Endothelial cell of umbilical vein (primary cell): ENCODE data around the gene SPTLC3. TPM values are rescaled to one million over a fixed set of nuclear protein-coding genes. Genes with fewer than 3 reads are reported as not detected.

Experiments used
- BruUV-seq: library from RNA; stranded (reverse); fragments of 400-500 nt; replicated peaks from 2 replicates; lab custom pipeline; 2021; lab: Mats Ljungman, UMichigan
- CTCF ChIA-PET: fragments of 300-600, 350-600 bp; sonication (Branson Sonifier 250); formaldehyde crosslinking; loops from one replicate; lab custom pipeline; 2021; ENCODE audit warnings: antibody characterized with exemption, inconsistent platforms; lab: Charles Lee
- POLR2A ChIA-PET: fragments of 300-600, 350-600 bp; sonication (Branson Sonifier 250); formaldehyde crosslinking; loops from one replicate; lab custom pipeline; 2021; ENCODE audit warnings: antibody characterized with exemption, inconsistent platforms; lab: Charles Lee
- DNase-seq: peaks from one replicate; pipeline ENCODE4 v3.0.0-alpha.2; 2011; ENCODE audit warnings: low read depth, low spot score
- FAIRE-seq: peaks from 2 replicates; lab custom pipeline; 2011; peaks lifted over from hg19 to GRCh38; lab: Jason Lieb, UNC
- H2AFZ ChIP-seq: 2 replicates; pipeline ENCODE4 v1.6.0; 2012; ENCODE audit warnings: low read depth, low read length, control low read depth, inconsistent platforms
- H3K27ac ChIP-seq: 2 replicates; pipeline ENCODE4 v1.5.1; 2011; ENCODE audit warnings: low read depth, mild to moderate bottlenecking, control low read depth, low read length, moderate library complexity; ENCODE audit not compliant: insufficient read depth
- H3K27me3 ChIP-seq, 2 experiments: 2 replicates each; pipeline versions ENCODE4 v1.6.0 to v1.6.1; 2011; ENCODE audit warnings: low read length in 2 of 2, mixed read lengths in 1 of 2; ENCODE audit not compliant: control insufficient read depth in 2 of 2, insufficient read depth in 2 of 2
- H3K36me3 ChIP-seq, 2 experiments: 2 replicates in 1 of 2; 3 replicates in 1 of 2; pipeline ENCODE4 v1.5.1; 2011; ENCODE audit warnings: low read length in 2 of 2, mild to moderate bottlenecking in 1 of 2, moderate library complexity in 1 of 2; ENCODE audit not compliant: control insufficient read depth in 2 of 2, insufficient read depth in 2 of 2; ENCODE audit errors: extremely low read depth in 1 of 2
- H3K4me1 ChIP-seq: 3 replicates; pipeline ENCODE4 v1.5.1; 2011; ENCODE audit warnings: mild to moderate bottlenecking, low read length; ENCODE audit not compliant: control insufficient read depth, insufficient read depth; ENCODE audit errors: extremely low read depth
- H3K4me2 ChIP-seq: 2 replicates; pipeline ENCODE4 v1.6.1; 2011; ENCODE audit warnings: low read length, control low read depth, mixed read lengths; ENCODE audit not compliant: insufficient read depth
- H3K4me3 ChIP-seq, 3 experiments: fragments of 200-600 bp in 1 of 3; sonication (generic), shearing (Covaris generic) in 1 of 3; replicated peaks in 1 of 3; 2 replicates each; pipeline ENCODE4 v1.5.1; 2011 to 2016; ENCODE audit warnings: control low read depth in 3 of 3, low read length in 3 of 3, mild to moderate bottlenecking in 2 of 3, inconsistent platforms in 1 of 3, low read depth in 1 of 3, moderate library complexity in 1 of 3; ENCODE audit not compliant: insufficient read depth in 1 of 3
- H3K79me2 ChIP-seq: 2 replicates; pipeline ENCODE4 v1.6.0; 2012; ENCODE audit warnings: low read length, inconsistent platforms; ENCODE audit not compliant: control insufficient read depth, insufficient read depth
- H3K9ac ChIP-seq: replicated peaks from 2 replicates; pipeline ENCODE3; 2011; ENCODE audit warnings: low read length, control low read depth; ENCODE audit not compliant: insufficient read depth; ENCODE audit errors: extremely low read depth
- H3K9me1 ChIP-seq: replicated peaks from 3 replicates; pipeline ENCODE4 v1.6.0; 2011; ENCODE audit warnings: mild to moderate bottlenecking, low read length; ENCODE audit not compliant: control insufficient read depth, insufficient read depth; ENCODE audit errors: extremely low read depth
- H3K9me3 ChIP-seq: replicated peaks from 2 replicates; pipeline ENCODE4 v1.5.1; 2012; ENCODE audit warnings: low read length, inconsistent platforms; ENCODE audit not compliant: control insufficient read depth, insufficient read depth
- H4K20me1 ChIP-seq: replicated peaks from 2 replicates; pipeline ENCODE3; 2011; ENCODE audit warnings: mild to moderate bottlenecking, low read length; ENCODE audit not compliant: control insufficient read depth, insufficient read depth; ENCODE audit errors: extremely low read depth
- CTCF ChIP-seq, 2 donors: IDR thresholded peaks; 1 replicate in 1 of 2; 2 replicates in 1 of 2; pipeline ENCODE4 v1.5.1; 2011; ENCODE audit warnings: low read length in 2 of 2, mild to moderate bottlenecking in 2 of 2, moderate library complexity in 2 of 2, control low read depth in 1 of 2, inconsistent platforms in 1 of 2, low read depth in 1 of 2; ENCODE audit not compliant: insufficient read depth in 1 of 2; ENCODE audit errors: extremely low read depth in 1 of 2
- EZH2 ChIP-seq: IDR thresholded peaks from 2 replicates; pipeline ENCODE4 v1.6.1; 2012; ENCODE audit warnings: borderline replicate concordance, low read depth, mild to moderate bottlenecking, moderate library complexity, low read length, inconsistent platforms; ENCODE audit not compliant: severe bottlenecking
- FOS ChIP-seq: IDR thresholded peaks from 2 replicates; pipeline ENCODE4 v1.6.1; 2011; ENCODE audit warnings: mild to moderate bottlenecking, low read length, moderate library complexity, borderline replicate concordance; ENCODE audit not compliant: insufficient read depth
- GATA2 ChIP-seq: IDR thresholded peaks from 2 replicates; pipeline ENCODE4 v1.7.0; 2011; ENCODE audit warnings: low read depth, mild to moderate bottlenecking, moderate library complexity, mixed read lengths, low read length; ENCODE audit not compliant: insufficient read length, insufficient read depth
- JUN ChIP-seq: IDR thresholded peaks from 2 replicates; pipeline ENCODE4 v1.6.1; 2011; ENCODE audit warnings: borderline replicate concordance, low read depth; ENCODE audit not compliant: insufficient read length, insufficient read depth
- MAX ChIP-seq: IDR thresholded peaks from 2 replicates; pipeline ENCODE4 v1.6.1; 2011; ENCODE audit not compliant: insufficient read depth, insufficient read length
- MYC ChIP-seq: IDR thresholded peaks from one replicate; pipeline ENCODE4 v1.6.1; 2011; ENCODE audit warnings: mild to moderate bottlenecking, low read depth, low read length
- POLR2A ChIP-seq: IDR thresholded peaks from 2 replicates; pipeline ENCODE4 v1.6.1; 2012; ENCODE audit warnings: low read depth, mild to moderate bottlenecking, control low read depth, low read length
- POLR2AphosphoS5 ChIP-seq: IDR thresholded peaks from 2 replicates; pipeline ENCODE4 v1.6.1; 2012; ENCODE audit warnings: low read depth, mild to moderate bottlenecking, control low read depth, low read length, moderate library complexity; ENCODE audit not compliant: insufficient read depth
- dilution Hi-C: fragments of 300-500 bp; cut with MboI; formaldehyde crosslinking; loops from one replicate; pipeline ENCODE4 v1.15.0; 2019; ENCODE audit warnings: low sequenced_read_pairs; ENCODE audit not compliant: extremely low pct_ligation_motif_present
- intact Hi-C: fragments of 100-400 bp; cut with micrococcal nuclease; formaldehyde crosslinking; loops from one replicate; pipeline ENCODE4 v1.10.0; 2022
- polyA plus RNA-seq, 4 experiments: library from polyadenylated mRNA; depleted of rRNA in 3 of 4; stranded (reverse) in 3 of 4; unstranded in 1 of 4; fragments of >200 nt; gene quantifications; 2 replicates each; pipeline versions ENCODE4 v1.2.1 to v1.2.3, GENCODE V29; 2011 to 2012; ENCODE audit warnings: missing spikeins in 1 of 4
- total RNA-seq: library from RNA; stranded (reverse); gene quantifications from 2 replicates; pipeline ENCODE4 v1.2.3, GENCODE V29; 2021

Gene SPTLC3
- total and polyA plus RNA-seq, 2 donors (not counting 3 experiments of a cell fraction or from before 2014, with no cell fraction given): 0.29 to 0.35 TPM

- Histone ChIP-seq H3K36me3 (no peaks in the 10 kb centered on the region), H3K4me3 (no peak overlapping the region), H3K9ac (no peak overlapping the region), H3K4me2 (no peak overlapping the region), H3K9me3 (no peaks in the 10 kb centered on the region), H3K9me1 (no peaks in the 10 kb centered on the region), H3K27me3 (peaks cover 2 to 4% of the 10 kb centered on the region in 2 experiments), H2AFZ (no peak overlapping the region), H4K20me1 (no peaks in the 10 kb centered on the region), H3K79me2 (no peaks in the 10 kb centered on the region), H3K4me1 (no peaks in the 10 kb centered on the region), H3K27ac (no peak overlapping the region)
- POLR2A ChIA-PET: no interaction called here
- no TSS peak for BruUV-seq
- intact Hi-C loops (no loop called here), dilution Hi-C loops (no loop called here)
- TF ChIP-seq CTCF (IDR thresholded peaks at IDR 0.05; ENCODE audit: extremely low read depth in 1 of 2, insufficient read depth in 1 of 2, low read depth in 1 of 2, low read length in 2 of 2) (no peak), GATA2 (no peak)
- CTCF ChIA-PET: no interaction called here
- FAIRE-seq (no peak), DNase-seq (no peak)
Observed at GRCh38 chr20:13207016-13207415, 198.2 kb downstream of the SPTLC3 start.

GRCh38 chr20:13211956-13212618, 203.3 kb downstream of the SPTLC3 start:
- H2AFZ ChIP-seq: no peak overlapping the region
- BruUV-seq: no TSS peak
- H3K4me1 ChIP-seq: no peaks in the 10 kb centered on the region
- no peak overlapping the region for H3K27ac ChIP-seq
- no peak overlapping the region for H3K4me2 ChIP-seq
- no peaks in the 10 kb centered on the region for H3K9me3 ChIP-seq
- no peak for DNase-seq
- H3K9me1 ChIP-seq: no peaks in the 10 kb centered on the region
- FAIRE-seq: no peak
- TF ChIP-seq MAX (no peak), MYC (no peak), POLR2AphosphoS5 (no peak), EZH2 (no peak), CTCF (IDR thresholded peaks at IDR 0.05; ENCODE audit: extremely low read depth in 1 of 2, insufficient read depth in 1 of 2, low read depth in 1 of 2, low read length in 2 of 2) (no peak), POLR2A (no peak), JUN (no peak), GATA2 (no peak), FOS (no peak)
- no peaks in the 10 kb centered on the region for H3K36me3 ChIP-seq
- no peaks in the 10 kb centered on the region for H3K79me2 ChIP-seq
- H3K9ac ChIP-seq: no peak overlapping the region
- H4K20me1 ChIP-seq: no peaks in the 10 kb centered on the region
- intact Hi-C loops: no loop called here
- ChIA-PET POLR2A (no interaction called here), CTCF (interaction anchor here (1.2 kb wide), 1 partner anchor 15 kb away, joined by 3 read pairs; no protein-coding TSS in a partner anchor)
- dilution Hi-C loops: no loop called here
- H3K27me3 ChIP-seq: peaks cover 21 to 50% of the 10 kb centered on the region in 2 experiments
- no peak overlapping the region for H3K4me3 ChIP-seq
